ENCODE data around the gene HNRNPA2B1.
"Not testable (repeated sequence)": the region's sequence is repeated elsewhere in the genome, so short reads cannot be mapped to it uniquely, and the experiment has no call there.

Gene HNRNPA2B1

GRCh38 chr7:26160896-26161295, 39.6 kb downstream of the HNRNPA2B1 start:
- no peak for DNase-seq

GRCh38 chr7:26159243-26159642, 41.3 kb downstream of the HNRNPA2B1 start:
- no peak for DNase-seq

- DNase-seq: no peak
Observed at GRCh38 chr7:26157520-26158105, 42.9 kb downstream of the HNRNPA2B1 start.

- no peak for DNase-seq
Observed at GRCh38 chr7:26156451-26157420, 43.8 kb downstream of the HNRNPA2B1 start.

GRCh38 chr7:26155531-26156375, 44.8 kb downstream of the HNRNPA2B1 start:
- DNase-seq: no peak

- no peak for DNase-seq
Observed at GRCh38 chr7:26153823-26154783, 46.4 kb downstream of the HNRNPA2B1 start.

- no peak for DNase-seq
Observed at GRCh38 chr7:26153241-26153822, 47.2 kb downstream of the HNRNPA2B1 start.

GRCh38 chr7:26152782-26153240, 47.7 kb downstream of the HNRNPA2B1 start:
- not testable (repeated sequence) for DNase-seq

GRCh38 chr7:26151953-26152781, 48.4 kb downstream of the HNRNPA2B1 start, which contains the start of gene NFE2L3:
Gene NFE2L3 (plus strand): TSS chr7:26152198. CDS start chr7:26152499, 301 bp downstream.
- DNase-seq: peak; percentile 82

GRCh38 chr7:26151650-26151952, 48.9 kb downstream of the HNRNPA2B1 start:
- DNase-seq: no peak

GRCh38 chr7:26151096-26151495, 49.5 kb downstream of the HNRNPA2B1 start:
- no peak for DNase-seq

- no peak for DNase-seq
Observed at GRCh38 chr7:26149391-26149977, 51.1 kb downstream of the HNRNPA2B1 start.

- not testable (repeated sequence) for DNase-seq
Observed at GRCh38 chr7:26148307-26148700, 52.2 kb downstream of the HNRNPA2B1 start.

- not testable (repeated sequence) for DNase-seq
Observed at GRCh38 chr7:26147646-26148306, 52.8 kb downstream of the HNRNPA2B1 start.

- no peak for DNase-seq
Observed at GRCh38 chr7:26147030-26147429, 53.5 kb downstream of the HNRNPA2B1 start.

GRCh38 chr7:26145238-26145637, 55.3 kb downstream of the HNRNPA2B1 start:
- DNase-seq: no peak

- DNase-seq: no peak
Observed at GRCh38 chr7:26144184-26145080, 56.1 kb downstream of the HNRNPA2B1 start.

GRCh38 chr7:26143298-26144048, 57.1 kb downstream of the HNRNPA2B1 start:
- no peak for DNase-seq
